Measurements from ENCODE around the gene ZNF888.

Gene ZNF888

DNA sequence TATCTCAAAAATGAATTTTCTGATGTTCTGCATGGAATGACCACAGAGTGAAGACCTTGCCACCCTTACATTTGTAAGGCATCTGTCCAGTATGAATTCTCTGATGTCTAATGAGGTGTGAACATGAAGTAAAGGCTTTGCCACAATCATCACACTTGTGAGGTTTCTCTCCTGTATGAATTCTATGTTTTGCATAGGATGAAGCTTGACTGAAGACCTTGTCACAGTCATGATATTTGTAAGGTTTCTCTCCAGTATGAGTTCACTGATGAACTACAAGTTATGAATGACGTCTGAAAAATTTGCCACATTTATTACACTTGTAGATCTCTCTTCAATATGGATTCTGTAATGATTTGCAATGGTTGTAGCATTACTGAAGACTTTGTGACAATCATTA lies 26.2 kb upstream of the ZNF888 start:
- TF ChIP-seq, protein P1, sequence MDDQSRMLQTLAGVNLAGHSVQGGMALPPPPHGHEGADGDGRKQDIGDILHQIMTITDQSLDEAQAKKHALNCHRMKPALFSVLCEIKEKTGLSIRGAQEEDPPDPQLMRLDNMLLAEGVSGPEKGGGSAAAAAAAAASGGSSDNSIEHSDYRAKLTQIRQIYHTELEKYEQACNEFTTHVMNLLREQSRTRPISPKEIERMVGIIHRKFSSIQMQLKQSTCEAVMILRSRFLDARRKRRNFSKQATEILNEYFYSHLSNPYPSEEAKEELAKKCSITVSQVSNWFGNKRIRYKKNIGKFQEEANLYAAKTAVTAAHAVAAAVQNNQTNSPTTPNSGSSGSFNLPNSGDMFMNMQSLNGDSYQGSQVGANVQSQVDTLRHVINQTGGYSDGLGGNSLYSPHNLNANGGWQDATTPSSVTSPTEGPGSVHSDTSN (CRISPR knock-in tag; IDR thresholded peaks at IDR 0.05), result no peak
- no peak for TF ChIP-seq ZNF571 (tag by site-specific recombination; IDR thresholded peaks at IDR 0.05)
- Histone ChIP-seq H3K36me3 (ENCODE audit: control insufficient read depth in 2 of 2, insufficient read depth in 1 of 2, low read length in 2 of 2) (peaks cover 0 to 39% of the 10 kb centered on the region in 2 experiments; a peak in 2 of 3 replicates), H3K4me1 (ENCODE audit: control insufficient read depth, insufficient read depth, low read length) (no peaks in the 10 kb centered on the region), H3K9me3 (ENCODE audit: control insufficient read depth, insufficient read depth, low read depth, low read length) (no peaks in the 10 kb centered on the region), H3K27ac (ENCODE audit: extremely low read depth, low read depth, low read length) (no peak overlapping the region), H3K4me3 (ENCODE audit: low read depth, low read length) (no peak overlapping the region)
- CTCF ChIA-PET, result no interaction called here
- POLR2A ChIA-PET, result no interaction called here

DNA sequence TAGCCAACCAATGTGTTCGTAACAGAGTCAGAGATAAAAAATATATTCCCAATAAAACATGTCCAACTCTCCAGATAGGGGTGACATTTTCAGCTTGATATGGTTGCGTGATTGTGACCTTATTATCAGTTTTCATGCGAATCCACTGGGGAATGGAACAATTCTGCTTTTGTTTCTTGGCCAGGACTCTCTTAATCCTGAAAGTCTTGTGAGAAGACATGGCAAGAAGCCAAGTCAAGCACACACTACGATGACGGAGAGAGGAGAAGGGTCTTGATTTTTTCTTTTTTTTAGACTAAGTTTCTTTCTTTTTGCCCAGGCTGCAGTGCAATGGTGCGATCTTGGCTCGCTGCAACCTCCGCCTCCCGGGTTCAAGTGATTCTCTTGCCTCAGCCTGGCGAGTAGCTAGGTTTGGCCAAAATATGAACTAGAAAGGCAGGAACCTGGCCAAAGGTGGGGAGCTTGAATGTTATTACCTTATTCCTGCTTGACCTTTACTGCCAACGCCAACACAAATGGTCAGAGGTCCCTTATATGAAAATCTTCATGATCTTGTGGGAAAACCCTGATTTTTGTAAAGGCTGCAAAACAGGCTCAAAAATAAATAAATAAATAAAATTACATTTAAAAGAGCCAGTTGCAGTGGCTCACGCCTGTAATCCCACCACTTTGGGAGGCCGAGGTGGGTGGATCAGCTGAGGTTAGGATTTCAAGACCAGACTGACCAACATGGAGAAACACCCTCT lies 25.0 kb upstream of the ZNF888 start:
- TF ChIP-seq ZNF600 (tag by site-specific recombination; IDR thresholded peaks at IDR 0.05) (no peak), ZBTB21 (tag by site-specific recombination; IDR thresholded peaks at IDR 0.05) (no peak), ZSCAN4 (tag by site-specific recombination; IDR thresholded peaks at IDR 0.05) (no peak), ZNF580 (tag by site-specific recombination; IDR thresholded peaks at IDR 0.05) (no peak), GLI4 (tag by site-specific recombination; IDR thresholded peaks at IDR 0.05) (no peak), ZNF670 (tag by site-specific recombination; IDR thresholded peaks at IDR 0.05; ENCODE audit: low read depth) (no peak), HOXA7 (CRISPR knock-in tag; IDR thresholded peaks at IDR 0.05; ENCODE audit: borderline replicate concordance) (no peak), KLF1 (tag by site-specific recombination; IDR thresholded peaks at IDR 0.05) (no peak), KLF9 (tag by site-specific recombination; IDR thresholded peaks at IDR 0.05; ENCODE audit: low read depth) (no peak), HOXD13 (CRISPR knock-in tag; IDR thresholded peaks at IDR 0.05; ENCODE audit: borderline replicate concordance) (no peak), ZNF121 (tag by site-specific recombination; IDR thresholded peaks at IDR 0.05) (no peak), ZNF624 (tag by site-specific recombination; IDR thresholded peaks at IDR 0.05) (no peak), ZNF24 (tag by site-specific recombination; IDR thresholded peaks at IDR 0.05) (no peak), ZNF391 (tag by site-specific recombination; IDR thresholded peaks at IDR 0.05; ENCODE audit: borderline replicate concordance, low read depth) (no peak), ZNF184 (tag by site-specific recombination; IDR thresholded peaks at IDR 0.05) (no peak)
- TF ChIP-seq, protein P2, sequence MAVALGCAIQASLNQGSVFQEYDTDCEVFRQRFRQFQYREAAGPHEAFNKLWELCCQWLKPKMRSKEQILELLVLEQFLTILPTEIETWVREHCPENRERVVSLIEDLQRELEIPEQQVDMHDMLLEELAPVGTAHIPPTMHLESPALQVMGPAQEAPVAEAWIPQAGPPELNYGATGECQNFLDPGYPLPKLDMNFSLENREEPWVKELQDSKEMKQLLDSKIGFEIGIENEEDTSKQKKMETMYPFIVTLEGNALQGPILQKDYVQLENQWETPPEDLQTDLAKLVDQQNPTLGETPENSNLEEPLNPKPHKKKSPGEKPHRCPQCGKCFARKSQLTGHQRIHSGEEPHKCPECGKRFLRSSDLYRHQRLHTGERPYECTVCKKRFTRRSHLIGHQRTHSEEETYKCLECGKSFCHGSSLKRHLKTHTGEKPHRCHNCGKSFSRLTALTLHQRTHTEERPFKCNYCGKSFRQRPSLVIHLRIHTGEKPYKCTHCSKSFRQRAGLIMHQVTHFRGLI (tag by site-specific recombination; IDR thresholded peaks at IDR 0.05), result no peak
- Histone ChIP-seq H3K4me1 (ENCODE audit: control insufficient read depth, insufficient read depth, low read length) (no peaks in the 10 kb centered on the region), H3K9me3 (ENCODE audit: control insufficient read depth, insufficient read depth, low read depth, low read length) (no peaks in the 10 kb centered on the region), H3K4me3 (ENCODE audit: low read depth, low read length) (no peak overlapping the region), H3K36me3 (ENCODE audit: control insufficient read depth in 2 of 2, insufficient read depth in 1 of 2, low read length in 2 of 2) (peaks cover 0 to 32% of the 10 kb centered on the region in 2 experiments; a peak in 2 of 3 replicates), H3K27ac (ENCODE audit: extremely low read depth, low read depth, low read length) (no peak overlapping the region)
- ChIA-PET CTCF (interaction anchor here (0.7 kb wide), 1 partner anchor 1651 kb away, joined by 3 read pairs; no protein-coding TSS in a partner anchor), POLR2A (no interaction called here)
